K562 treated with DMSO at 1 percent for 48 hours (cell line): ENCODE measurements around the gene ZNF48. TPM values are rescaled to one million over a fixed set of nuclear protein-coding genes. Genes with fewer than 3 reads are reported as not detected.

Source experiments
- total RNA-seq: library from RNA; unstranded; fragments of 300-600 nt; gene quantifications from 2 replicates; pipeline ENCODE4 v1.2.3, GENCODE V29; 2022; ENCODE audit warnings: low replicate concordance; ENCODE audit errors: extremely low read depth

Gene ZNF48
- total RNA-seq = not detected in 2 replicates

GRCh38 chr16:30395155-30395991, at the start of gene ZNF48:
Gene ZNF48, plus strand, starts transcription at chr16:30395420. Its CDS starts 375 bp downstream, at chr16:30395795.

GRCh38 chr16:30355144-30355953, 39.9 kb upstream of the ZNF48 start, which contains the start of gene CD2BP2:
Gene CD2BP2, minus strand, starts transcription at chr16:30355308. Its CDS starts 627 bp downstream, at chr16:30354681.

DNA sequence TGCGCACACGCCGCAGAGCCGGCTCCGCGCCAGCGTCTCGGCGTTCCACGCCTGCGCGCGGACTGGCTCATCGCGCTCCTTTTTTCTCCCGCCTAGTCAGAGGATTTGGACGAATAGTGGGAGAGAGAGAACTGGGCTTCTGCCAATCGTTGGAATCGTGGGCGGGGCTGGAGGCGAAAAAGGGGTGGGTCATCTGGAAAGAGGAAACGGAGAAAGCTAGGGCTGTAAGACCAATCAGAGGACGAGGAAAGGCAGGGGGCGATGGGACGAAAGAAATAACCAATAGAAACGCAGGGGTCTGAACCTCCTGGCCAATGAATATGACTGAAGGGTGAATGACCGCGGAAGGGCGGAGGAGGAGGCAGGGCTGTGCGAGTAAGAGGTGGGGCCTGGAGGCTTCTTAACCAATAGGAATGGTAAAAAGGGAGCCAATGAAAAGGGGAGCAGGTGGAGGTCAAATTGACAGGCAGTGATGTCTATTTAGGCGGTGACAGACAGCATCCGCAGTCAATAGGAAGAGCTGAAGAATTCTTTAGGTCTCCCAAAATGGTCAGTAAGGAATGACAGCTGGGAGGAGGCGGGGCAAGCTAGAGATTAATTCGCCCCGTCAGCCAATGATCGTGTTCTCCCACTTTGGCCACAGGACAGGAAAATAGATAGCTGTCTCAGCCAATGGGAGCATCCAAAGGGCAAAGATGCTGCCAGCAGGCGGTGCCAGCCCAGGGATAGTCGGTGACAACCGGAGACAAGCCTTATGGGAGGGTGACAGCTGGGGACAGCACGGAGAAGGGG, 24.6 kb upstream of the ZNF48 start, which contains the start of gene TBC1D10B:
Gene TBC1D10B, minus strand, starts transcription at position 39 of the 792 bp plus-strand sequence. CDS start 311 bp downstream, outside the sequence.

DNA sequence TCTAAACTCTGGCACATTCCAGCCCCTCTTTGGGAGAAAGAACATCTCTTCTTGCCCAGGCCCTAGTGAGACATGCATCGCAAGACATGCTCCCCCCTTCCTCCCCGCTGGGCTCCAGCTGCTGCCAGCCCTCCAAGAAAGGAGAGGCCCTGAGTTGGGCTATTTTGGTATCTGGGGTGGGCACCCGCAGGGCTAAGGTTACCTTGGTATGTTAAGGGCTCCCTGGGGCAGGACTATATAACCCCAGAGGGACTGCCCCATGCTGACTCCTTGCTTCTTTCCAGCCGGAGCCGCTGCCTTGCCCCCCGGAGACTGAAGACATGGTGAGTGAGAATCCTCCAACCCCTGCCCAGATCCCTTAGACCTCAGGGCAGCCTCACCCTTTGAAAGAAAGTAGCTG, 20.7 kb upstream of the ZNF48 start, which contains the start of gene MYL11:
Gene MYL11, plus strand, starts transcription at position 265 of the 400 bp plus-strand sequence. Its CDS starts 56 bp downstream, at position 321.

GRCh38 chr16:30382111-30382881, 12.9 kb upstream of the ZNF48 start, which contains the start of gene SEPTIN1:
Gene SEPTIN1, minus strand, starts transcription at chr16:30382561. Its CDS starts 19 bp downstream, at chr16:30382542.

GRCh38 chr16:30407102-30407803, 12.0 kb downstream of the ZNF48 start, which contains the start of gene ZNF771:
Gene ZNF771, plus strand, starts transcription at chr16:30407606. Its CDS starts 448 bp downstream, at chr16:30408054.

DNA sequence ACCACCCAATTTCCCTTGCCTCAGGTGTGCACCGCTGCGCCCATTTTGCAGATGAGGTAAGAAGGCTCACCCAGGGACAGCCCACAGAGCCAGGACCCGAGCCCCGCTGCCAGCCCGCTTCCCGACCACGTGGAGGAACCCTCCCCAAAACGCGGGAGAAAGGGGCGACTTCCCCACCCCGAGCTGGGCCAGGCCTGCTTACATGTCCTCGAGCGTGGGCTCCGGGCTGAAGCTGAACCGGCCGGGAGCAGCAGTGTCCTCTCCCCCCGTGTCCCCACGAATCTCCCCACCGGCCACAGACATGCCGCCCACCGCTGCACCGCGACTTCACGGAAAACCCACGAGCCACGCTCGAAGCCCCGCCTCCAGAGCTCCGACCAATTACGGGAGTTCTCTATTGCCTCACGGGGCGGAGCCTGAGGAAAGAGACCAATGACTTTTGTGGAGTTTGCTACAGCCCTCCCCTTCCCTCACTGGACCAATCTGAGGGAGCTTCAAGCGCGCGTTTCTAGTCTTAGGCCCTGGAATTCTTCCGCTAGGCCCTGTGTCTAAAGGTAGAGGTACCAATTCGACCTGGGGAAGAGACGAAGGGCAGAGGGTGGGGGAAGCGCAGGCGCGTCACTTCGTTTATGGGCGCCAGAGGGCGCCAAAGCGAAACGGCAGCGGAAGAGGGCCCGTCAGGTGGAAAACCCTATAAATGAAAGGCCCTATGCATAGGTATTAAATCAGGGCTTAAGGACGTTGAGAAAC, 34.6 kb downstream of the ZNF48 start, which contains the start of gene DCTPP1:
Gene DCTPP1, minus strand, starts transcription at position 353 of the 750 bp plus-strand sequence. Its CDS starts 50 bp downstream, at position 303.

DNA sequence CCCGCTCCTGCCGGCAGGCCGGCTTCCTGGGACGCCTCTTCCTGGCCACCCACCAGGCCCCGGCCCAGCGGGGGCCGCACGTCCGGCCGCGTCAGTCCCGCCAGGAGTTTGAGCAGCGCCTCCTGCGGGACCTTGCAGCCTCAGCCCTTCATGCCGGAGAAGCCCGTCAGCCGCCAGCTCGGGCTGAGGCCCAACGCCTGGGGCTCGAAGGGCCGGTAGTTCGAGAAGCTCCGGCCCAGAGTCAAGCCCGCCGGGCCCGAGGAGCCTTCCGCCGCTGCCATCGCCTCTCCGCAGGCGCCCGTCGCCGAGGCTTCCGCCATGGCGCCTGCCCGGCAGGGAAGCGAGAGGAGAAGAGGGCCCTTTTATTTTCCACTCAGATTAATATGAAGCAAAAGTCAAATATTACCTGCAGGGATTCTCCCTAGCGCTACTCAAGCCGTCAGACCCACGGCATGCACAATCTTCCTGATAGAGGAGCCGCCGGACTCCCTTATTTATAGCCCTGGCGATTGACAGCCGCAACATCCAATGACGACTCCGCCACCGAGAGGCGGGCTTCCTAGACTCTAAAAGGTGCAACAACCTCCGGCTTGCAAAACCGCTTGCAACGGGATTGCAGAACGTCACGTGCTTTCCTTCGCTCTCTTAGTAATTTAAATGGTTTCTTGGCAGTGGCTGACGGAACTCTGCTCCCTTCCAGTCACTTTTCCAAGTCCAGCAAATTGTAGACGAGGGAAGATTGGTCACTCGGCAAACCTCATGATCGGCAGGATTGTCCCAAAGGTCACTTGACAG, 50.4 kb downstream of the ZNF48 start, which contains the start of gene SEPHS2:
Gene SEPHS2, minus strand, starts transcription at position 467 of the 795 bp plus-strand sequence. Its CDS starts 147 bp downstream, at position 320.

Other genes starting within 250 kb of the ZNF48 start
- not detected in 2 replicates for gene CORO1A, start 211.8 kb upstream of the ZNF48 start, total RNA-seq
- not detected in 2 replicates for gene BOLA2B, start 201.8 kb upstream of the ZNF48 start, total RNA-seq
- gene SLX1A, start 201.5 kb upstream of the ZNF48 start, total RNA-seq = not detected in 2 replicates
- gene SULT1A3, start 196.2 kb upstream of the ZNF48 start, total RNA-seq = not detected in 2 replicates
- not detected in 2 replicates for gene NPIPB13, start 146.9 kb upstream of the ZNF48 start, total RNA-seq
- not detected in 2 replicates for gene CD2BP2, start 40.1 kb upstream of the ZNF48 start, total RNA-seq
- gene TBC1D10B, start 24.9 kb upstream of the ZNF48 start, total RNA-seq = not detected in 2 replicates
- not detected in 2 replicates for gene MYL11, start 20.6 kb upstream of the ZNF48 start, total RNA-seq
- not detected in 2 replicates for gene SEPTIN1, start 12.9 kb upstream of the ZNF48 start, total RNA-seq
- not detected in 2 replicates for gene ZNF771, start 12.2 kb downstream of the ZNF48 start, total RNA-seq
- gene DCTPP1, start 34.6 kb downstream of the ZNF48 start, total RNA-seq = not detected in 2 replicates
- not detected in 2 replicates for gene SEPHS2, start 50.5 kb downstream of the ZNF48 start, total RNA-seq
- gene ITGAL, start 77.3 kb downstream of the ZNF48 start, total RNA-seq = not detected in 2 replicates
- gene ZNF768, start 131.1 kb downstream of the ZNF48 start, total RNA-seq = not detected in 2 replicates
- gene ZNF747, start 139.4 kb downstream of the ZNF48 start, total RNA-seq = not detected in 2 replicates
- gene ZNF764, start 163.0 kb downstream of the ZNF48 start, total RNA-seq = not detected in 2 replicates
- gene ZNF688, start 176.3 kb downstream of the ZNF48 start, total RNA-seq = not detected in 2 replicates
- gene ZNF785, start 190.3 kb downstream of the ZNF48 start, total RNA-seq = not detected in 2 replicates
- not detected in 2 replicates for gene ZNF689, start 215.0 kb downstream of the ZNF48 start, total RNA-seq